Activated CD4-positive, alpha-beta T cell treated with anti-CD3 and anti-CD28 coated beads, Interleukin-2, Interleukin-4, amounts not matched to agents 100 ng/mL and 50 ng/mL, durations not matched to agents 16 hours and 8 hours (primary cell): ENCODE results near the gene RPAP2.
"Not testable (repeated sequence)": the region's sequence is repeated elsewhere in the genome, so short reads cannot be mapped to it uniquely, and the experiment has no call there.

Experiments used
- DNase-seq: peaks from one replicate; pipeline ENCODE4 v3.0.0-alpha.2; 2020; ENCODE audit warnings: low spot score

The RPAP2 gene

DNA sequence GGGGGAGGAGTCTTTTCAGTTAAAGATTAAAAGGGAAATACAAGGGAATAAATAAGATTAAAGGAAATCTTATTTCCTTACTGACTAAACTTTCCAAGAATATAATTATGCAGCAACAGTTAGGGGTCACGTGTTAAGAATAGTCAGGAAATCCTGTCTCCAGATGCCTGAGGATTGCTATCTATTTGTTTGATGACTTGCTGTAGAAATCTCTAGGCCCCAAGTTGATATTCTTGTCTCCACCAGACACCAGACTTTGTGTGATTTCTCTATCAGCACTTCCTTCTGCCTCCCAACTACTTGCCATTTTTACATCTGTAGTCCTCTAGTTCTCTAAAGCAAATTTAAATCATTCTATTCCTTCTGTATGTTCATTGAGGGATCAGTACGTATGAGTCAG is 77.5 kb downstream of the RPAP2 start:
- DNase-seq = no peak

GRCh38 chr1:92377991-92378390 is 79.1 kb downstream of the RPAP2 start:
- not testable (repeated sequence) for DNase-seq

GRCh38 chr1:92380867-92381266 is 82.0 kb downstream of the RPAP2 start:
- DNase-seq = no peak

GRCh38 chr1:92393966-92394365 is 95.1 kb downstream of the RPAP2 start:
- DNase-seq = not testable (repeated sequence)

GRCh38 chr1:92398519-92398918 is 99.7 kb downstream of the RPAP2 start:
- DNase-seq = no peak

DNA sequence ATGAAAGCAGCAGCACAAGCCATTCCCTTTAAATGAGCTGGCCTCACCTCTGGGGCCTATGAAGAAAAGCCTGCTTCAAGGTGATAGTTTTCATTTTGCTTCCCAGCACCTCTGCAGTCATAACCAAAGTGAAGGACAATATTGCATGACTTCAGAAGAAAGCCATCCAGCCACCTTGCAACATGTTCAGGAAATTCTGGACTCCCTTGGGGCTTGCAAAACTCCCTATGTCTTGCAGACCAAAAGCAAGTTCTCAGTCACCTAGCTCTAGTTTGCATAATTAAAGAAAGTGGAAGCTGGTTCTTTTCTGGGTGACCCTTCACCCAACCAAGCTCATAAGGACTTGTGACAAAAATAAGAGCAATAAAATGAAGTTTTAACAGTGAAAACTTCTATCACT is 100.2 kb downstream of the RPAP2 start:
- DNase-seq = peak; percentile 1

DNA sequence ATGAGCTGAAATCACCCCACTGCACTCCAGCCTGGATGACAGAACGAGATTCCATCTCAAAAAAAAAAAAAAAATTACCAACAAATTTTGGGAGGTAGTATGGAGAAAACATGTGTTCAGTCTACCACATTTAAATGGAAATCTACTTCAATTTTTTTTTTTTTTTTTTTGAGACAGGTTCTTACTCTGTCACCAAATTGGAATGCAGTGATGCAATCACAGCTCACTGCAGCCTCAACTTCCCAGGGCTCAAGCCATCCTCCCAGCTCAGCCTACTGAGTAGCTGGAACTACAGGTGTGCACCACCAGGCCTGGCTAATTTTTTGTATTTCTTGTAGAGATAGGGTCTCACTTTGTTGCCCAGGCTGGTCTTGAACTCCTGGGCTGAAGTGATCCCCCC is 105.8 kb downstream of the RPAP2 start:
- no peak for DNase-seq

DNA sequence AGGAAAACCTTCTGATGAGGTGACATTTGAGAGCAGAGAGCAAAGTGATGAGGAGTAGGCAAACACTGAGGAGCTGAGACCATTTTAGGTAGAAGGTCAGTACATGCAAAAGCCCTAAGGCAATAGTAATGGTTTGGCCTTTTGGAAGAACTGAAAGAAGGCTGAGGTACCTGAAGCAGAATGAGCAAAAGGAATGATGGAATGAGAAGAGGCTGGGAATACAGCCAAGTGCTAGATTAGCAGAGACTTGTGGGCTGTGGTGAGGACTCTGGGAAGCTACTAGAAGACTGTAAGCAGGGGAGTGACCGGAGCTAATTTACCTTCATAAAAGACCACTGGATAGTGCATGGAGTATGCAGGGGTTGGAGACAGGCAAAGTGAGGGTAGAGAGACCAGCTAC is 110.0 kb downstream of the RPAP2 start:
- DNase-seq = no peak

GRCh38 chr1:92409946-92410549 is 111.2 kb downstream of the RPAP2 start:
- DNase-seq = no peak

- DNase-seq = peak; percentile 25
These were observed 111.8 kb downstream of the RPAP2 start for GRCh38 chr1:92410706-92411105.

GRCh38 chr1:92411511-92411910 is 112.7 kb downstream of the RPAP2 start:
- DNase-seq = no peak

GRCh38 chr1:92419642-92420041 is 120.8 kb downstream of the RPAP2 start:
- DNase-seq = no peak

DNA sequence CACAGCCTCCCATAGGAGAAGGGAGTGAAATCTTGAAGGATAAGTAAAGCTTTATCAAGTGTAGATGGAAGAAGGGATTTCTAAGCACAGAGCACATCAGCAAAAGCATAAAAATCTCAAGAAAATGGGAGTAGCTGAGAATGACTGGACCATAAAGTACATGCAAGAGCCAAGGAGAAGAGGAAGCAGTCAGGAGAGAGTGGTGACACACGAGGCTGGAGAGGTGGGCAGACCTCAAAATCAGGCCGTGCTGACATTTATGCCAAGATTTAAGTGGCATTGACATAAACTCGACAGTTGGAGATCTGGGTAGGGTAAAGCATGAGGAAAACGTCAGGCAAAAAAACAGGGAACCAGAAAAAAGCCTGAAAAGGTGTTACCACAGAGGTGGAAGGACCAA is 125.5 kb downstream of the RPAP2 start:
- DNase-seq = no peak

DNA sequence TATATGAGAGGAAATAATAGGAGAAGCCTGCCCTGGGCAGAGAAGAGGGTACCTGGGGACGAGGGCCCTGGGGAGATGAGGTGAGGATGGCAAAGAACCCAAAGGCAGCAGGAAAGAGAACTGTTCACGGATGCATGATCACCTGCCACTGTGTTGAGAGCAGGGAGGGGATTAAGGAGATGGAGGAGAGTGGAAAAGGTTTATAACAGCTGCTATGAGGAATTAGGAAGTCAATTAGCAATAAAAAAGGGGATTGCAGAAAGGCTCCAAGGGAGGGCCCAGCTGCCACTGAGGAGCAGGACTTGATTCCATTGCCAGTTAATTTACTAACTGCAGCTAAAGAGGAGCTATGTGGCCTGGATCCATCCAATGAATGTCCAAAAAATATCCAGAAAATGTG is 126.8 kb downstream of the RPAP2 start:
- DNase-seq = no peak

GRCh38 chr1:92430030-92430429 is 131.2 kb downstream of the RPAP2 start:
- no peak for DNase-seq

DNA sequence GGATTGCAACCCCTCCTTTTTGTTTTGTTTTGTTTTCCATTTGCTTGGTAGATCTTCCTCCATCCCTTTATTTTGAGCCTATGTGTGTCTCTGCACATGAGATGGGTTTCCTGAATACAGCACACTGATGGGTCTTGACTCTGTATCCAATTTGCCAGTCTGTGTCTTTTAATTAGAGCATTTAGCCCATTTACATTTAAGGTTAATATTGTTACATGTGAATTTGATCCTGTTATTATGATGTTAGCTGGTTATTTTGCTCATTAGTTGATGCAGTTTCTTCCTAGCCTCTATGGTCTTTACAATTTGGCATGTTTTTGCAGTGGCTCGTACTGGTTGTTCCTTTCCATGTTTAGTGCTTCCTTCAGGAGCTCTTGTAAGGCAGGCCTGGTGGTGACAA is 135.7 kb downstream of the RPAP2 start:
- not testable (repeated sequence) for DNase-seq

DNA sequence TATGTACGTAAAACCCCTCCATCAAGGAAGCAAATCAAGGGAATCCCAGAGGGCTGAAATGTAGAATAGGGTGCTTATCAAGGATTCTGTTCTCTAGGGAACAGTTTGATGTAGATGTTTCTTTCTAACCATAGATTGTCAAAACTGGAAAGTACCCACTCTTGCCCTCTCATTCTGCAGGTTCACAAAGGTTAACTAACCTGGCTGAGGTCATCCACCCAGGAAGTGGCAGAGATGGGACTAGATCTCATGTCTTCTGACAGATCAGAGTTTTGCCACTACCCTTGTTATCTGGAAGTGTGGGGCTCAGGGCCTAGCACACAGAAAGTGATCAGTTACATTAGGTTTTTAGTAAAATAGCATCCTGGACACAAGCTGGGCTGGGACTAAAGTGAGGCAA is 140.4 kb downstream of the RPAP2 start:
- DNase-seq = no peak

DNA sequence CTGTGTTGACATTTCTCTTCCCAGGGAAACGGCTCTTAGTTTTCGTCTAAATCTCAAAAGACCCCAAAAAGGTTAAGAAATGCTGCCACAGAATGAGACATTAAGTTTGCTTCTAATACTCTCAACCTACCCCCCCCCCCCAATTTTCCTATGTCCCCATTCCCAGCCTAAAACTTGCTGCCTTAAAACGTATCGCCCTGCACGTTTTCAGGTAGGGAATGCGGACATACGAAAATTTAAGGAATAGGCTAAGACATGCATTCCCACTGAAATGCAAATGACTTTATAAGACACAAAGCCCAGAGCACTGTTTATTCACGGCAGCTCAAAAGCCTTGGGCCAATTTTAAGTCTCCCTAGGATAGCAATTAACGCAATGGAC is 142.4 kb downstream of the RPAP2 start:
- no peak for DNase-seq

- DNase-seq = no peak
These were observed 143.0 kb downstream of the RPAP2 start for GRCh38 chr1:92441697-92442342.

DNA sequence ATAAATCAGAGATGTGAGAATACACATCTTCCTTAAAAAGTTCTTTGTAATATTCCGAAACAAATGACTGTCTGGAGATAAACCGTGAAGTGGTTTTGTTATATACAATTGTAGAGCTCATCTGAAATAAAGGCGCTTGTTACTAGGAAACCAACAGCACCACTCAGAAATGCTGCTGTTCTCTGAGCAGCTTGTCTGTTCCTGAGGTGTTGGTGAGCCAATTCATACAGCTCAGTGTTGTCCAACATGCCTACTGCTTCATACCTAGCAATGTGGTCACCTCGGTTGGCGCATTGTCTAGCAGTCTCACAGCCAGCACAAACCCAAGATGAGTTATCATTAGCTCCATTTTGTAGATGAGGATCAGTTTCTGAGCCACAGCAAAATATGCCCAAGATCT is 143.5 kb downstream of the RPAP2 start:
- no peak for DNase-seq

DNA sequence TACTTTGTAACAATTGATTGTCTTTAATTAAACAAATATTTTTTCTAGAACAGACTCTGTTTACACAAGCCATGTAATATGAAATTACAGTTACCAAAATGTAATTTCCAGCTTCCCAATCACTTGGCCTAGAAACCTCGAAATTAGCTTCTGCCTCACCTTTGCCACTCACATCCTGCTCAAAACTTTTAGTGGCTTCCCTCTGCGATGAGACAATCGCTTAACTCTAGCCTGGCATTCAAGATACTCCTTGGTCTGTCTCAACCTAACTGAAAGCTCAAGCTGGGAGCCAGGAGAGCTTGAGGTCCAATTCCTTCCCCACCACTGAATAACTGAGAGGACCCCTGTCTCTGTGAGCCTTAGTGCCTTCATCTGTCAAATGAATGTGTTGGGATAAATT is 145.0 kb downstream of the RPAP2 start:
- DNase-seq = no peak

- DNase-seq = no peak
These were observed 145.5 kb downstream of the RPAP2 start for GRCh38 chr1:92444351-92444750.

DNA sequence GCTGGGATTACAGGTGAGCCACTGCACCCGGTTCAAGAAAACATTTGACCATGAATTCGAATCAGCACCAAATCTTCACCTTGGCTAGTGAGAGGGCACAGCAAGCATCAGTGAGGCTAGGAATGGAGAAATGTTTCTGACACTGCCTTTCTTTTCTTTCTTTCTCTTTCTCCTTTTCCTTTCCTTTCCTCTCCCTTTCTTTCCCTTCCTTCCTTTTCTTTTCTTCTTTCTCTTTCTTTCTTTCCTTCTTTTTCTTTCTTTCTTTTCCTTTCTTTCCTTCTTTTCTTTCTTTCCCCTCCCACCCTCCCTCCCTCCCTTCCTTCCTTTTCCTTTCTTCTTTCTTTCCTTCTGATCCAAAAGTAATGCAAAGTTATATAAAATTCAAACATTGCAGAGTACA is 147.0 kb downstream of the RPAP2 start:
- DNase-seq = no peak

DNA sequence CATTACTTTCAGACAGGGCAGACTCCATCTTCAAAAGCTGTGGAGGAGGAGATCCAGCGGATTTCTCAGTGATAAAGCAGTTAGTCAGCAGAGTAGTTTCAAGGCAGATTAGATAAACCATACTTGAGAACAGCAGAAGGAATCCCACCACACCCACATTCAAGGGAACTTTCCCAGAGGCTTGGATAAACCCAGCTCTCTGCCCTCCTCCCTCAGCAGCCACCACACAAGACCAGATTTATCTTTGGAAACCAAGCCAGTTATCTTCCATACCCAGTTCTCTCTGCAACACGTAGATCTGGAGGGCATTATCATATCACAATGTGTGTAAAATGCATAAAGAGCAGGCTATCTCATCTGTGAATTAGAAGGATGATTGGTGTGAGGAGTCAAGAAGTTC is 147.7 kb downstream of the RPAP2 start:
- no peak for DNase-seq
